ENCODE results near the gene LYPLA2.

LYPLA2 gene

DNA sequence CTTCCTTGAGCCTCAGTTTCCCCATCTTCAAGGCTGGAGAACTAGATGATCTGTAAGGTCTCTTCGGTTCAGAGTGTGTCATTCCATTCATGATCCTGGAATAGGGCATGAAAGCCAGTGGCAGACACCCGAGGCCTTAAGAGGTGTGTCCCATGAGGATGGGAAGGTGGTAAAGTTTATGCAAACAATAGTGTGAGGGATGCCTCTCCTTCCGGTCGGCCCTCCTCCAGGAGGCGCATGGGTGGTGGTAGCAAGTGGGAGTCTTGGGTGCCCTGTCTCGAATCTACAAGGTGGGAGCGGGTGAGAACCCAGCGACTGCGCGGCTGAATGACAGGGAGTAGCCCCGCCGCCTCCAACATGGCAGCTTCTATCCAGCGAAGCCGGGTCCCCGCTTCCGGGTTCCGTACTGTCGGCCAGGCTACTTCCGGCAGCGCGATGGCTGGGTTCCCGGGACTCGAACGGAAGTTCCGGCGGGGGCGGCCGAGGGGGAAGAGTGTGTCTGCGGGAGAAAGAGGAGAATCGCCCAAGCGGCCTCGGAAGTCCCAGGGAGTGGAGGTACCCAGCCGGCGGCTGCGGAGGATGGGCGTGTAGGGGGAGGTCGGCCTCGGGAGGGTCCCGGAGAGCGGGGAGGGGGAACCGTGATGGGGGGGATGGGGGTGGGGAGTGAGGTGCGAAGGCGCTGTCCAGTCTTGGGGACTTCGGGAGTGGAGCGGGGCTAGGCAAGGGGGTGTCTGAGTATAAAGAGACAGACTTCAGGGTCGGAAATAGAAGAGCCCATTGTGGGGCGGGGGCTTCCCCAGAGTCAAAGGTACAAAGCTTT is at the start of gene LYPLA2:
LYPLA2 (plus strand) TSS at position 450 of the 820 bp plus-strand sequence. CDS start 1,538 bp downstream, outside the sequence.
- DNase-seq (ENCODE audit: low read depth): no peak
- TF ChIP-seq, protein P1, sequence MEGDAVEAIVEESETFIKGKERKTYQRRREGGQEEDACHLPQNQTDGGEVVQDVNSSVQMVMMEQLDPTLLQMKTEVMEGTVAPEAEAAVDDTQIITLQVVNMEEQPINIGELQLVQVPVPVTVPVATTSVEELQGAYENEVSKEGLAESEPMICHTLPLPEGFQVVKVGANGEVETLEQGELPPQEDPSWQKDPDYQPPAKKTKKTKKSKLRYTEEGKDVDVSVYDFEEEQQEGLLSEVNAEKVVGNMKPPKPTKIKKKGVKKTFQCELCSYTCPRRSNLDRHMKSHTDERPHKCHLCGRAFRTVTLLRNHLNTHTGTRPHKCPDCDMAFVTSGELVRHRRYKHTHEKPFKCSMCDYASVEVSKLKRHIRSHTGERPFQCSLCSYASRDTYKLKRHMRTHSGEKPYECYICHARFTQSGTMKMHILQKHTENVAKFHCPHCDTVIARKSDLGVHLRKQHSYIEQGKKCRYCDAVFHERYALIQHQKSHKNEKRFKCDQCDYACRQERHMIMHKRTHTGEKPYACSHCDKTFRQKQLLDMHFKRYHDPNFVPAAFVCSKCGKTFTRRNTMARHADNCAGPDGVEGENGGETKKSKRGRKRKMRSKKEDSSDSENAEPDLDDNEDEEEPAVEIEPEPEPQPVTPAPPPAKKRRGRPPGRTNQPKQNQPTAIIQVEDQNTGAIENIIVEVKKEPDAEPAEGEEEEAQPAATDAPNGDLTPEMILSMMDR (conservative IDR thresholded peaks at IDR 0.05; ENCODE audit: low read depth, low read length): no peak
- peak within 1 kb of the TSS; percentile 96 for H3K4me3 ChIP-seq (ENCODE audit: low read length)

DNA sequence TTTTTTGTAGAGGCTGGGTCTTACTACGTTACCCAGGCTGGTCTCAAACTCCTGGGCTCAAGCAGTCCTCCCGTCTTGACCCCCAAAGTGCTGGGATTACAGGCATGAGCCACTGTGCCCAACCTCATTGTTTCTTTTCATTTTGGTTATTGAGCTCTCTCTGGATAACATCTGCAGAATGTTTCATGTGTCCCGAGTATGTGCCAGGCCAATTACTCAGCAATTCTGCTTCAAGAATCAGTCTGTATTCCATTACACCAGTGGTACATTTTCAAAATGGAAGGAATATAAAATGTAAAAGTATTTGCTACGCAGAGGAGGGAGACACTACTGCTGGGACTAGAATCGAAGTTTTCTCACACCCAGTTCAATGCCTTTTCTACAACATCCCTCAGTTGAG is 49.3 kb upstream of the LYPLA2 start:
- no peak for DNase-seq (ENCODE audit: low read depth)
- no peak overlapping the region for H3K4me3 ChIP-seq (ENCODE audit: low read length)
- TF ChIP-seq, protein P1 (conservative IDR thresholded peaks at IDR 0.05; ENCODE audit: low read depth, low read length): no peak

DNA sequence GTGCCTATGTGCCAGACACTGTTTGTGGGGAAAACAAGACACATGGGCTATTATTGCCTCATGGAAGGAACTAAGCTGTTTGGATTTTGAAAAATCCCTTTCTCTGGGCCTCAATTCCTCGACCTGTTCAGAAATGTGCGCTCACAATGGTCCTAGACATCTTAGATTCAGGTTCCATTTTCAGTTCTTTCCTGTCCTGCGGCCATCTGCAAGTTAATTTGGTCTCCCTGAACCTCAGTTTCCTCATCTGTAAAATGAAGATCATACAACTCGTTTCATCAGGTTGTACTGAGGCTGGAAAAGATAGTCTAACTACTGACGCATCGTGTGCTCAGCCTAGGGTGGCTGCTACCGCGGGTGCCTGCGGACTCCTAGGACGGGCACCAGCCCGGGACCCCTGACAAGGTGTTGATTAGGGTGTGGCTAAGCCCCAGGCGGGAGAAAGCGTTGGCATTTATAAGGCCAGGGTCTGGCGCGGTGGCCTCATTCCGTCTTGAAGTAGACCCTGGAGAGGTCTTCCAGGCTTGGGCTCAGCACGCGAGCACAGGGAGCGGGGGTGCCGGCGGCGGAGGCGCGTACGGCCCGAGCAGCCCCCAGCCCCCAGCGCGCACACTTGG is 48.2 kb upstream of the LYPLA2 start:
- TF ChIP-seq, protein P1 (conservative IDR thresholded peaks at IDR 0.05; ENCODE audit: low read depth, low read length): no peak
- peak overlapping the region; percentile 79 for H3K4me3 ChIP-seq (ENCODE audit: low read length)
- DNase-seq (ENCODE audit: low read depth): no peak

DNA sequence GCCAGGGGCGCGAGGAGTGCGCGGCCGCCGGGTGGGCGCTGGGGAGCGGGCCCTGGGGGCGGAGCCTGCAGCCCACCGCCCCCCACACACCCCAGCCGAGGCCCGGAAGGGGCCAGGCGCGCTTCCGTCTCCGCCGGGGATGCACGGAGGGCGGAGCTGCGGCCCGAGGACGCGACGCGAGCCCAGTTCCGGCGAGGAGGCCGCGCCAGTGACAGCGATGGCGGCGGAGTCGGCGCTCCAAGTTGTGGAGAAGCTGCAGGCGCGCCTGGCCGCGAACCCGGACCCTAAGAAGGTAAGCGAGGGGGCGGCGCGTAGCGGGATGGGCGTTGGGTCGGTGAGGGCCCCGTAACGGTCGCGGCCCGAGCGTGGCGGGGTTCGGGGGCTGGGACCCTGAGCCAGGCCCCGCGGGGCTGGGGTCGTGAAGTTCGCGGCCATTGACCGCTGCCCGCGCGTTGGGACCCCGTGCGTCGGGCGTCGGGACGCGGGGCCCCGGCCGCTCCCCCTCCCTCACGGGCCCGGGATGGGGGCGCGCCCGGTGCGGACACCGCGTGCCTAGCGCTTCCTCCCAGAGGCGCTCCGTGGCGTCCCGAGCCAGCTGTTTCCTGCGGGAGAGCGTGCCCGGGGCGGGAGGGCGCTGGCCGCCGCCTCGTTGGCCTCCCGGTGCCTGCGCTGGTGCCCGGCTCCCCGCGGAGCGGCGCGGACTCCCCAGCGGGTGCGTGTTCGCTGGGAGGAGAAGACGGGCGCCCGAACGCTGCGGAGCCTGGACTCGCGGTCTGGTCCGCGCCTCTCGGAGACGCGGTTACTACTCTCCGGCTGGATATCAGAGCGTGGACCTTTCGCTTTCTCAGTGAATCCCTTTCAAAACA is 47.4 kb upstream of the LYPLA2 start, which contains the start of gene ELOA:
ELOA (plus strand) TSS at position 185 of the 866 bp plus-strand sequence; CDS start at position 218, 33 bp downstream.
- H3K4me3 ChIP-seq (ENCODE audit: low read length): peak within 1 kb of the TSS; percentile 79
- DNase-seq (ENCODE audit: low read depth): no peak
- TF ChIP-seq, protein P1 (conservative IDR thresholded peaks at IDR 0.05; ENCODE audit: low read depth, low read length): no peak

DNA sequence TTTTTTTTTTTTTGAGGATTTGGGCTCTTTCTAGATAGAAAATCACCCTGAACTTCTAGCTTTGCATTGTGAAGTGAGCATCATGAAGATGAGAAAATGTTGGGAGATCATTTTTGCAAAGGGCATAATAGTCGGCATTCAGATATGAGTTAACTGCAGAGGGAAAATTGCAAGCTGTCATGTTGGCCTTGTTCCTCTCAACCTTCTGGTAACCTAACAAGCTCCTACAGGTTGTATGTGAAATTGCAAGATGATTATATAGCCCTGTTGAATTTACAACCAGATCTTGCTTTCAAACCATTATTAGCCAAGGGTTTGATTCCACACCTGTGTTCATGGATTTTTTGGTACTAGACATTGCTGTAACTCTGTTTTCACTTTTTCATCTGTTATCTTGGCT is 45.4 kb upstream of the LYPLA2 start:
- H3K4me3 ChIP-seq (ENCODE audit: low read length): no peak overlapping the region
- no peak for DNase-seq (ENCODE audit: low read depth)
- TF ChIP-seq, protein P1 (conservative IDR thresholded peaks at IDR 0.05; ENCODE audit: low read depth, low read length): peak; percentile 58

DNA sequence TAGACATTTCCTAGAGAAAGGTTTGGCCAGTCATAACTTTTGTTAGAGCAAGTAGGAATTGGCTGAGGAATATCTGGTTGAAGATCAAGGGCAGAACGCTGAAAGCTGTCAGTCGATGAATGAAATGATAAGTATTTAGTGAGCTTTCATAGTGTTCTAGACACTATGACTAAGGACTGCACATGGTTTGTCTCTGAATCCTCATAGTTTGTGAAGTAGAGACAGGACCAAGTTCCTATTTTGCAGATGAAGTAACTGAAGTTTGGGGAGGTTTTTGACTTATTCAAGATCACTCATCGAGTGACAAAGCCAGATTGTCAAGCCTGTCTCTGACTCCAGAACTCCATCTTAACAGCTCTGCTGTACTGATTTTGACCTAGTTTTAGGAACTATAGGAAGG is 42.9 kb upstream of the LYPLA2 start:
- no peak for DNase-seq (ENCODE audit: low read depth)
- TF ChIP-seq, protein P1 (conservative IDR thresholded peaks at IDR 0.05; ENCODE audit: low read depth, low read length): no peak
- no peak overlapping the region for H3K4me3 ChIP-seq (ENCODE audit: low read length)

All from retinal pigment epithelial cell (primary cell).